HCT116 (cell line): ENCODE data around the gene ZNF516. TPM values are rescaled to one million over a fixed set of nuclear protein-coding genes. Genes with fewer than 3 reads are reported as not detected.
A peak's percentile ranks its signal among the peaks of the same experiment; 100 is the strongest.

Experiments used
- ATAC-seq: fragments of 200-7000 bp; cut with Tn5 transposase; 2 replicates; pipeline ENCODE4 v1.9.1; 2020; ENCODE audit warnings: mild to moderate bottlenecking, moderate library complexity
- BruUV-seq: library from RNA; stranded (reverse); fragments of 400-500 nt; replicated peaks from 2 replicates; lab custom pipeline; 2021; lab: Mats Ljungman, UMichigan
- CTCF ChIA-PET: fragments of 300-600 bp; sonication (Branson Sonifier 250); formaldehyde crosslinking; loops from one replicate; lab custom pipeline; 2021; ENCODE audit warnings: antibody characterized with exemption; lab: Charles Lee
- POLR2A ChIA-PET: fragments of 300-600, 350-600 bp; sonication (Branson Sonifier 250); formaldehyde crosslinking; loops from one replicate; lab custom pipeline; 2021; ENCODE audit warnings: antibody characterized with exemption; lab: Charles Lee
- RAD21 ChIA-PET, 2 experiments: fragments of 300-600 bp; sonication (Branson Sonifier 250); formaldehyde crosslinking; loops; one replicate each; lab custom pipeline; 2023; ENCODE audit warnings: low total read pairs in 2 of 2; ENCODE audit not compliant: uncharacterized antibody in 2 of 2, unreplicated experiment in 2 of 2, low non-redundant PET in 1 of 2; lab: Charles Lee
- DNase-seq: peaks from one replicate; pipeline ENCODE4 v3.0.0-alpha.2; 2010; ENCODE audit warnings: low read depth, low spot score
- H2AFZ ChIP-seq: fragments of 200-600 bp; shearing (Covaris generic), sonication (generic); 2 replicates; pipeline ENCODE4 v1.6.1; 2017; ENCODE audit warnings: low read depth, mixed run types, mixed read lengths, antibody characterized with exemption, low read length; ENCODE audit not compliant: poor library complexity, severe bottlenecking
- H3K27ac ChIP-seq: 2 replicates; pipeline ENCODE4 v1.5.1; 2012; ENCODE audit warnings: low read depth, low read length
- H3K27me3 ChIP-seq: fragments of 200-600 bp; sonication (generic); 2 replicates; pipeline ENCODE4 v1.6.1; 2016; ENCODE audit warnings: mixed run types, low read length, mixed read lengths; ENCODE audit not compliant: insufficient read depth
- H3K36me3 ChIP-seq, 2 experiments: fragments of 200-500 bp in 1 of 2; fragments of 200-600 bp in 1 of 2; sonication (Bioruptor generic) in 1 of 2; sonication (generic) in 1 of 2; 2 replicates each; pipeline versions ENCODE4 v1.5.1 to v1.6.1; 2014 to 2016; ENCODE audit warnings: low read length in 2 of 2, inconsistent platforms in 1 of 2, mixed read lengths in 1 of 2, mixed run types in 1 of 2; ENCODE audit not compliant: insufficient read depth in 2 of 2, control insufficient read depth in 1 of 2
- H3K4me1 ChIP-seq, 2 experiments: fragments of 200-600 bp in 1 of 2; sonication (generic) in 1 of 2; 2 replicates each; pipeline versions ENCODE4 v1.5.1 to v1.6.1; 2012 to 2017; ENCODE audit warnings: low read length in 2 of 2, inconsistent platforms in 1 of 2, mild to moderate bottlenecking in 1 of 2, mixed read lengths in 1 of 2, mixed run types in 1 of 2, moderate library complexity in 1 of 2; ENCODE audit not compliant: insufficient read depth in 2 of 2, control insufficient read depth in 1 of 2
- H3K4me2 ChIP-seq: fragments of 200-600 bp; sonication (generic); 2 replicates; pipeline ENCODE4 v1.6.1; 2017; ENCODE audit warnings: mixed run types, low read length, mixed read lengths
- H3K4me3 ChIP-seq, 2 experiments: fragments of 200-600 bp in 1 of 2; sonication (generic) in 1 of 2; replicated peaks in 1 of 2; 2 replicates each; pipeline ENCODE4 v1.5.1; 2011 to 2016; ENCODE audit warnings: low read length in 2 of 2, control low read depth in 1 of 2, low read depth in 1 of 2, mild to moderate bottlenecking in 1 of 2, mixed read lengths in 1 of 2, mixed run types in 1 of 2
- H3K79me2 ChIP-seq: fragments of 200-600 bp; sonication (generic); 2 replicates; pipeline ENCODE4 v1.6.1; 2017; ENCODE audit warnings: mild to moderate bottlenecking, mixed run types, low read length, moderate library complexity, mixed read lengths; ENCODE audit not compliant: insufficient read depth
- H3K9ac ChIP-seq: fragments of 200-600 bp; sonication (generic); 2 replicates; pipeline ENCODE4 v1.6.1; 2016; ENCODE audit warnings: low read length, mixed read lengths
- H3K9me2 ChIP-seq: fragments of 200-600 bp; sonication (generic), shearing (Covaris generic); 2 replicates; pipeline ENCODE4 v1.6.1; 2017; ENCODE audit warnings: mixed run types, mild to moderate bottlenecking, moderate library complexity; ENCODE audit not compliant: insufficient read depth
- H3K9me3 ChIP-seq, 2 experiments: fragments of 200-500 bp in 1 of 2; fragments of 200-600 bp in 1 of 2; sonication (Bioruptor generic) in 1 of 2; sonication (generic) in 1 of 2; 2 replicates each; pipeline ENCODE4 v1.6.1; 2014 to 2017; ENCODE audit warnings: low read length in 2 of 2, mixed read lengths in 2 of 2, inconsistent platforms in 1 of 2, low read depth in 1 of 2, mild to moderate bottlenecking in 1 of 2, mixed run types in 1 of 2, moderate library complexity in 1 of 2; ENCODE audit not compliant: control insufficient read depth in 1 of 2, insufficient read depth in 1 of 2
- H4K20me1 ChIP-seq: fragments of 200-600 bp; sonication (generic), shearing (Covaris generic); 2 replicates; pipeline ENCODE4 v1.6.1; 2017; ENCODE audit warnings: mixed run types, mild to moderate bottlenecking, moderate library complexity; ENCODE audit not compliant: insufficient read depth
- FOSL1 ChIP-seq: IDR thresholded peaks from 2 replicates; pipeline ENCODE4 v1.6.1; 2012; ENCODE audit warnings: low read depth
- JUND ChIP-seq: IDR thresholded peaks from 2 replicates; pipeline ENCODE4 v1.6.1; 2012
- REST ChIP-seq: IDR thresholded peaks from 2 replicates; pipeline ENCODE4 v1.6.1; 2012; ENCODE audit warnings: low read depth
- SP1 ChIP-seq: IDR thresholded peaks from 2 replicates; pipeline ENCODE4 v1.6.1; 2012; ENCODE audit warnings: low read depth
- SRF ChIP-seq: IDR thresholded peaks from 2 replicates; pipeline ENCODE4 v1.6.1; 2012; ENCODE audit warnings: low read depth
- ZBTB33 ChIP-seq: IDR thresholded peaks from 2 replicates; pipeline ENCODE4 v1.6.1; 2011; ENCODE audit warnings: mild to moderate bottlenecking, low read length, moderate library complexity; ENCODE audit not compliant: insufficient replicate concordance; ENCODE audit errors: extremely low read depth
- intact Hi-C: fragments of 100-400 bp; cut with micrococcal nuclease; formaldehyde crosslinking; loops from 2 replicates; pipeline ENCODE4 v1.10.0; 2022
- total RNA-seq: library from RNA; stranded (reverse); gene quantifications from one replicate; pipeline ENCODE4 v1.2.1, GENCODE V29; 2021; ENCODE audit not compliant: unreplicated experiment
- TF ChIP-seq, protein P1 (sequence below), 3 experiments: fragments of 200-600 bp in 1 of 3; sonication (generic) in 1 of 3; IDR thresholded peaks in 2 of 3; conservative IDR thresholded peaks in 1 of 3; 2 replicates each; pipeline ENCODE4 v1.5.1; 2012 to 2017; ENCODE audit warnings: low read depth in 2 of 3, low read length in 2 of 3, antibody characterized with exemption in 1 of 3, borderline replicate concordance in 1 of 3, control low read depth in 1 of 3, mild to moderate bottlenecking in 1 of 3, mixed read lengths in 1 of 3, mixed run types in 1 of 3, moderate library complexity in 1 of 3; ENCODE audit not compliant: insufficient read depth in 1 of 3

The ZNF516 gene
- total RNA-seq, 1 experiment from 2014 or later, result 32.0 TPM

GRCh38 chr18:76480913-76481312 is 14.1 kb downstream of the ZNF516 start:
- Histone ChIP-seq H2AFZ (no peak overlapping the region), H3K27ac (no peak overlapping the region), H3K36me3 (no peaks in the 10 kb centered on the region), H3K4me1 (peaks cover 12 to 23% of the 10 kb centered on the region in 2 experiments; a peak in 3 of 4 replicates), H3K4me3 (no peak overlapping the region), H3K9me2 (no peaks in the 10 kb centered on the region), H3K9ac (no peak overlapping the region), H3K9me3 (no peaks in the 10 kb centered on the region), H4K20me1 (no peaks in the 10 kb centered on the region), H3K79me2 (peaks cover 11% of the 10 kb centered on the region), H3K27me3 (no peaks in the 10 kb centered on the region), H3K4me2 (no peak overlapping the region)
- no TSS peak for BruUV-seq
- ChIA-PET RAD21 (no interaction called here), CTCF (no interaction called here), POLR2A (interaction anchor here (2.5 kb wide), 1 partner anchor 12 kb away, joined by 8 read pairs; no protein-coding TSS in a partner anchor)
- no peak for TF ChIP-seq JUND
- TF ChIP-seq SP1, result no peak
- no peak for TF ChIP-seq FOSL1
- TF ChIP-seq, protein P1, sequence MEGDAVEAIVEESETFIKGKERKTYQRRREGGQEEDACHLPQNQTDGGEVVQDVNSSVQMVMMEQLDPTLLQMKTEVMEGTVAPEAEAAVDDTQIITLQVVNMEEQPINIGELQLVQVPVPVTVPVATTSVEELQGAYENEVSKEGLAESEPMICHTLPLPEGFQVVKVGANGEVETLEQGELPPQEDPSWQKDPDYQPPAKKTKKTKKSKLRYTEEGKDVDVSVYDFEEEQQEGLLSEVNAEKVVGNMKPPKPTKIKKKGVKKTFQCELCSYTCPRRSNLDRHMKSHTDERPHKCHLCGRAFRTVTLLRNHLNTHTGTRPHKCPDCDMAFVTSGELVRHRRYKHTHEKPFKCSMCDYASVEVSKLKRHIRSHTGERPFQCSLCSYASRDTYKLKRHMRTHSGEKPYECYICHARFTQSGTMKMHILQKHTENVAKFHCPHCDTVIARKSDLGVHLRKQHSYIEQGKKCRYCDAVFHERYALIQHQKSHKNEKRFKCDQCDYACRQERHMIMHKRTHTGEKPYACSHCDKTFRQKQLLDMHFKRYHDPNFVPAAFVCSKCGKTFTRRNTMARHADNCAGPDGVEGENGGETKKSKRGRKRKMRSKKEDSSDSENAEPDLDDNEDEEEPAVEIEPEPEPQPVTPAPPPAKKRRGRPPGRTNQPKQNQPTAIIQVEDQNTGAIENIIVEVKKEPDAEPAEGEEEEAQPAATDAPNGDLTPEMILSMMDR (IDR thresholded peaks at IDR 0.05 in 2 of 3, conservative IDR thresholded peaks at IDR 0.05 in 1 of 3; ENCODE audit: borderline replicate concordance in 1 of 3, insufficient read depth in 1 of 3, low read depth in 2 of 3, low read length in 2 of 3), result peak in 2 of 3 experiments; percentile 28 to 39; a peak in 3 of 6 replicates
- no peak for TF ChIP-seq REST
- no peak for TF ChIP-seq SRF
- TF ChIP-seq ZBTB33, result no peak
- intact Hi-C loops, result no loop called here
- ATAC-seq (peak; percentile 67), DNase-seq (no peak)
